K562 (cell line): ENCODE measurements around the gene NOSTRIN. TPM values are rescaled to one million over a fixed set of nuclear protein-coding genes. Genes with fewer than 3 reads are reported as not detected.
"Not testable (repeated sequence)": the region's sequence is repeated elsewhere in the genome, so short reads cannot be mapped to it uniquely, and the experiment has no call there.

Source experiments
- ATAC-seq: fragments of 200-7000 bp; cut with Tn5 transposase; 3 replicates; pipeline ENCODE4 v1.9.1; 2020; ENCODE audit warnings: moderate library complexity
- BruUV-seq: library from RNA; stranded (reverse); fragments of 400-500 nt; replicated peaks from 2 replicates; lab custom pipeline; 2021; lab: Mats Ljungman, UMichigan
- CTCF ChIA-PET: fragments of 300-600 bp; formaldehyde crosslinking; extraction: SDS; loops from one replicate; lab custom pipeline; 2021; ENCODE audit warnings: low intra/inter-chr PET ratio; lab: Yijun Ruan, JAX
- POLR2A ChIA-PET: fragments of 300-600, 350-650 bp; sonication (Branson Sonifier 250); formaldehyde crosslinking; extraction: SDS; loops from one replicate; lab custom pipeline; 2021; ENCODE audit warnings: antibody characterized with exemption, inconsistent platforms; lab: Yijun Ruan, JAX
- DNase-seq, 4 experiments: peaks; one replicate each; pipeline versions ENCODE4 v3.0.0 to v3.0.0-alpha.2; 2011 to 2018; ENCODE audit warnings: low spot score in 3 of 4, mixed read lengths in 3 of 4; ENCODE audit errors: extremely low read depth in 1 of 4
- FAIRE-seq: peaks from 2 replicates; lab custom pipeline; 2011; peaks lifted over from hg19 to GRCh38; lab: Jason Lieb, UNC
- H2AFZ ChIP-seq: 2 replicates; pipeline ENCODE4 v1.6.0; 2011; ENCODE audit warnings: low read depth, low read length, control low read depth, inconsistent platforms
- H3K27ac ChIP-seq: fragments of 200-600 bp; 3 replicates; pipeline ENCODE4 v1.8.0; 2011; ENCODE audit warnings: low read depth, mild to moderate bottlenecking, control low read depth, inconsistent platforms, low read length, moderate library complexity, mixed read lengths; ENCODE audit errors: extremely low read depth
- H3K27me3 ChIP-seq, 2 experiments: fragments of 300-600 bp in 1 of 2; 2 replicates in 1 of 2; 3 replicates in 1 of 2; pipeline versions ENCODE4 v1.6.0 to v1.8.0; 2011; ENCODE audit warnings: inconsistent platforms in 2 of 2, low read length in 2 of 2, mild to moderate bottlenecking in 1 of 2, mixed read lengths in 1 of 2, moderate library complexity in 1 of 2; ENCODE audit not compliant: control insufficient read depth in 2 of 2, insufficient read depth in 2 of 2
- H3K36me3 ChIP-seq: fragments of 300-600 bp; 3 replicates; pipeline ENCODE4 v1.8.0; 2011; ENCODE audit warnings: mild to moderate bottlenecking, low read length, inconsistent platforms; ENCODE audit not compliant: control insufficient read depth, insufficient read depth
- H3K4me1 ChIP-seq, 2 experiments: fragments of 200-600 bp in 1 of 2; replicated peaks in 1 of 2; 2 replicates in 1 of 2; 3 replicates in 1 of 2; pipeline versions ENCODE4 v1.5.1 to v1.8.0; 2011; ENCODE audit warnings: inconsistent platforms in 2 of 2, low read length in 2 of 2, mild to moderate bottlenecking in 1 of 2, mixed read lengths in 1 of 2, moderate library complexity in 1 of 2; ENCODE audit not compliant: control insufficient read depth in 2 of 2, insufficient read depth in 2 of 2
- H3K4me2 ChIP-seq: 2 replicates; pipeline ENCODE4 v1.6.1; 2011; ENCODE audit warnings: low read length, control low read depth, inconsistent platforms, mixed read lengths; ENCODE audit not compliant: insufficient read depth
- H3K4me3 ChIP-seq: fragments of 200-600 bp; sonication (generic), shearing (Covaris generic); 2 replicates; pipeline ENCODE4 v1.5.1; 2016; ENCODE audit warnings: control low read depth, inconsistent platforms
- H3K79me2 ChIP-seq: fragments of 200-600 bp; 3 replicates; pipeline ENCODE4 v1.8.0; 2011; ENCODE audit warnings: low read length, inconsistent platforms; ENCODE audit not compliant: control insufficient read depth, insufficient read depth
- H3K9ac ChIP-seq, 2 experiments: 2 replicates each; pipeline versions ENCODE4 v1.6.0 to v1.6.1; 2011; ENCODE audit warnings: low read depth in 2 of 2, low read length in 2 of 2, control low read depth in 1 of 2, inconsistent platforms in 1 of 2, mild to moderate bottlenecking in 1 of 2, mixed read lengths in 1 of 2; ENCODE audit not compliant: insufficient read depth in 1 of 2
- H3K9me1 ChIP-seq: one replicate; pipeline ENCODE4 v1.6.0; 2011; ENCODE audit warnings: inconsistent platforms, mild to moderate bottlenecking, low read length, moderate library complexity; ENCODE audit not compliant: control insufficient read depth, insufficient read depth
- H3K9me3 ChIP-seq: replicated peaks from 2 replicates; pipeline ENCODE4 v1.5.1; 2011; ENCODE audit warnings: low read depth, low read length, inconsistent platforms; ENCODE audit not compliant: control insufficient read depth, insufficient read depth
- H4K20me1 ChIP-seq: replicated peaks from 2 replicates; pipeline ENCODE4 v1.6.1; 2011; ENCODE audit warnings: low read length, inconsistent platforms, mixed read lengths; ENCODE audit not compliant: control insufficient read depth, insufficient read depth
- NFIC ChIP-seq: fragments of 450-650 bp; IDR thresholded peaks from 2 replicates; pipeline ENCODE4 v1.6.1; 2017; ENCODE audit warnings: mild to moderate bottlenecking, inconsistent platforms
- POLR2A ChIP-seq: fragments of 450-650 bp; conservative IDR thresholded peaks from 2 replicates; pipeline ENCODE4 v1.6.1; 2016
- TRIM24 ChIP-seq, 2 experiments: fragments of 450-650 bp; IDR thresholded peaks; 2 replicates each; pipeline ENCODE4 v1.6.1; 2016
- ZNF280A ChIP-seq: fragments of 450-650 bp; IDR thresholded peaks from 2 replicates; pipeline ENCODE4 v1.6.1; 2018; ENCODE audit warnings: mild to moderate bottlenecking, low read depth; ENCODE audit not compliant: partially characterized antibody
- ZNF354B ChIP-seq: fragments of 250-450 bp; sonication (Bioruptor Pico); IDR thresholded peaks from 2 replicates; pipeline ENCODE4 v1.4.0; 2020
- ZNF507 ChIP-seq: conservative IDR thresholded peaks from 2 replicates; pipeline ENCODE4 v1.6.1; 2017; ENCODE audit warnings: missing genetic modification characterization, missing compliant biosample characterization
- WGBS: fragments of 100-300 bp; shearing (Covaris generic); methylation state at CpG from one replicate; pipeline ENCODE4 v1.1.6; 2016; ENCODE audit warnings: low coverage, mixed read lengths; ENCODE audit not compliant: insufficient coverage; ENCODE audit errors: missing lambda C conversion rate; 5-methylcytosine and 5-hydroxymethylcytosine counted together
- in situ Hi-C: fragments of 300-500 bp; cut with MboI; formaldehyde crosslinking; loops from 4 replicates; pipeline ENCODE4 v1.15.0; 2018; ENCODE audit warnings: inconsistent platforms, mixed read lengths
- intact Hi-C: fragments of 100-400 bp; cut with micrococcal nuclease; formaldehyde crosslinking; loops from 2 replicates; pipeline ENCODE4 v1.14.2; 2022
- polyA plus RNA-seq, 8 experiments: library from polyadenylated mRNA; depleted of rRNA in 4 of 8; stranded (reverse) in 5 of 8; unstranded in 3 of 8; fragments of >200 nt; fragmentation: Nextera tagmentation in 2 of 8; fragmentation: Illumina TruSeq in 1 of 8; extraction: Ambion mirVana in 2 of 8; extraction: Trizol in 1 of 8; gene quantifications; 2 replicates each; pipeline versions ENCODE4 v1.2.1 to v1.2.3, GENCODE V29; 2011 to 2014; ENCODE audit warnings: inconsistent platforms in 1 of 8, missing spikeins in 1 of 8
- total RNA-seq, 7 experiments: library from RNA; depleted of rRNA in 6 of 7; stranded (reverse); fragments of >200 nt in 6 of 7; fragmentation: Illumina TruSeq in 2 of 7; extraction: Trizol in 2 of 7; gene quantifications; 2 replicates each; pipeline versions ENCODE4 v1.2.1 to v1.2.3, GENCODE V29; 2011 to 2021; ENCODE audit warnings: low replicate concordance in 1 of 7

Gene NOSTRIN
- total and polyA plus RNA-seq, 9 of the 15 experiments (the other 6 are each of a cell fraction or from before 2014, with no cell fraction given): 26.7 to 82.9 (median 56.3) TPM

DNA sequence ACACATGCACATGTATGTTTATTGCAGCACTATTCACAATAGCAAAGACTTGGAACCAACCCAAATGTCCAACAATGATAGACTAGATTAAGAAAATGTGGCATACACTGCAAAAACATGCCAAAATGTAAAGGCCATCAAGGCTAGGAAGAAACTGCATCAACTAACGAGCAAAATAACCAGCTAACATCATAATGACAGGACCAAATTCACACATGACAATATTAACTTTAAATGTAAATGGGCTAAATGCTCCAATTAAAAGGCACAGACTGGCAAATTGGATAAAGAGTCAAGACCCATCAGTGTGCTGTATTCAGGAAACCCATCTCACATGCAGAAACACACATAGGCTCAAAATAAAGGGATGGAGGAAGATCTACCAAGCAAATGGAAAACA, 64.7 kb downstream of the NOSTRIN start:
- not testable (repeated sequence) for H4K20me1 ChIP-seq, H3K9me3 ChIP-seq, H3K27ac ChIP-seq, H3K4me2 ChIP-seq, DNase-seq
- 89% methylated on average over 1 of the region's 1 CpG for WGBS
- TF ChIP-seq NFIC: peak; percentile 53
- peak; percentile 98 for TF ChIP-seq ZNF354B
- peak; percentile 75 for TF ChIP-seq ZNF280A
- peak; percentile 100 for TF ChIP-seq ZNF507 (tag)
- TF ChIP-seq POLR2A: 0 out of 2 replicates have a peak, but pooled peaks have one; percentile 20
- peak in 1 of 2 experiments; percentile 26; a peak in 1 of 4 replicates for TF ChIP-seq TRIM24 (IDR thresholded peaks at IDR 0.05)
- TF ChIP-seq, all 486 proteins: peak for 6; not testable (repeated sequence) for 480
- POLR2A ChIA-PET, FAIRE-seq, H2AFZ ChIP-seq, H3K27me3 ChIP-seq, ATAC-seq, H3K9me1 ChIP-seq, BruUV-seq, in situ Hi-C loops, CTCF ChIA-PET, H3K4me3 ChIP-seq, H3K9ac ChIP-seq, H3K79me2 ChIP-seq, H3K4me1 ChIP-seq, intact Hi-C loops: not testable (repeated sequence)
- H3K36me3 ChIP-seq: peaks cover 42% of the 10 kb centered on the region
